Activated CD8-positive, alpha-beta memory T cell treated with anti-CD3 and anti-CD28 coated beads for 36 hours (primary cell): Measurements from ENCODE around the gene TEX26. TPM values are rescaled to one million over a fixed set of nuclear protein-coding genes. Genes with fewer than 3 reads are reported as not detected.

Experiments used
- total RNA-seq, 2 experiments: library from RNA; stranded (reverse); gene quantifications; one replicate each; pipeline ENCODE4 v1.2.3, GENCODE V29; 2021

The TEX26 gene
- total RNA-seq, 2 experiments from 2014 or later = not detected

Other genes starting within 250 kb of the TEX26 start
- gene ALOX5AP, start 197.1 kb upstream of the TEX26 start, total RNA-seq = 10 to 100 TPM; 33.4 to 34.1 TPM
- gene MEDAG, start 26.4 kb upstream of the TEX26 start, total RNA-seq = not detected
- 100 to 1,000 TPM; 315 to 316 TPM for gene HSPH1, start 229.2 kb downstream of the TEX26 start, total RNA-seq